Activated CD4-positive, alpha-beta T cell treated with anti-CD3 and anti-CD28 coated beads for 36 hours (primary cell): ENCODE data around the gene USP49. TPM values are rescaled to one million over a fixed set of nuclear protein-coding genes. Genes with fewer than 3 reads are reported as not detected.

Experiments
- ATAC-seq: fragments of 200-7000 bp; cut with Tn5 transposase; one replicate; pipeline ENCODE4 v1.10.0; 2021; ENCODE audit warnings: mild to moderate bottlenecking, moderate library complexity
- CTCF ChIA-PET: fragments of 350-600 bp; sonication (Branson Sonifier 250); formaldehyde crosslinking; loops from one replicate; lab custom pipeline; 2021; ENCODE audit warnings: antibody characterized with exemption; lab: Charles Lee
- POLR2A ChIA-PET: fragments of 350-600 bp; sonication (Branson Sonifier 250); formaldehyde crosslinking; loops from one replicate; lab custom pipeline; 2021; ENCODE audit warnings: antibody characterized with exemption, inconsistent platforms; lab: Charles Lee
- DNase-seq: peaks from one replicate; pipeline ENCODE4 v3.0.0-alpha.2; 2020
- H3K27ac Mint-ChIP-seq: one replicate; pipeline ENCODE4 v1.8.0; 2021; ENCODE audit warnings: mixed read lengths
- H3K27me3 Mint-ChIP-seq: one replicate; pipeline ENCODE4 v1.8.0; 2021; ENCODE audit warnings: mixed read lengths
- H3K36me3 Mint-ChIP-seq: one replicate; pipeline ENCODE4 v1.8.0; 2021; ENCODE audit warnings: low read depth, mixed read lengths
- H3K4me1 Mint-ChIP-seq: one replicate; pipeline ENCODE4 v1.8.0; 2021; ENCODE audit warnings: mixed read lengths
- H3K4me3 Mint-ChIP-seq: one replicate; pipeline ENCODE4 v1.8.0; 2021; ENCODE audit warnings: mild to moderate bottlenecking, moderate library complexity, mixed read lengths
- H3K9me3 Mint-ChIP-seq: one replicate; pipeline ENCODE4 v1.8.0; 2021; ENCODE audit warnings: low read depth, mixed read lengths
- intact Hi-C, 2 experiments: fragments of 100-400 bp; cut with DNase I in 1 of 2; cut with micrococcal nuclease in 1 of 2; formaldehyde crosslinking; loops; one replicate each; pipeline versions ENCODE4 v1.14.2 to v1.15.1; 2022 to 2024; cut with DNase I, micrococcal nuclease
- total RNA-seq, 2 experiments: library from RNA; stranded (reverse); gene quantifications; one replicate each; pipeline ENCODE4 v1.2.3, GENCODE V29; 2021

USP49 gene
- total RNA-seq, 2 experiments from 2014 or later = 5.6 to 7.3 TPM

- intact Hi-C loops = no loop called here
- CTCF ChIA-PET = interaction anchor here (0.7 to 1.5 kb wide), 4 partner anchors 53 to 252 kb away, joined by 5 to 7 read pairs (median 6); partner anchors contain the start of genes BYSL and MED20
- Mint-ChIP-seq H3K4me3 (no peak overlapping the region), H3K27me3 (no peaks in the 10 kb centered on the region), H3K36me3 (peaks cover 34% of the 10 kb centered on the region), H3K4me1 (peaks cover 25% of the 10 kb centered on the region), H3K27ac (peak overlapping the region; percentile 43), H3K9me3 (no peaks in the 10 kb centered on the region)
- no peak for DNase-seq
- POLR2A ChIA-PET = no interaction called here
- ATAC-seq = no peak
Measured at GRCh38 chr6:41791984-41792383, 103.2 kb downstream of the USP49 start.

- no peak overlapping the region for H3K4me3 Mint-ChIP-seq
- H3K27me3 Mint-ChIP-seq = no peaks in the 10 kb centered on the region
- DNase-seq (no peak), ATAC-seq (no peak)
- ChIA-PET CTCF (interaction anchor here (0.6 to 1.5 kb wide), 9 partner anchors 12 to 878 kb away, joined by 3 to 7 read pairs (median 3); partner anchors contain the start of genes BYSL and MED20), POLR2A (no interaction called here)
- peaks cover 34% of the 10 kb centered on the region for H3K36me3 Mint-ChIP-seq
- intact Hi-C loops = no loop called here
- peak overlapping the region; percentile 43 for H3K27ac Mint-ChIP-seq
- H3K4me1 Mint-ChIP-seq = peaks cover 21% of the 10 kb centered on the region
- no peaks in the 10 kb centered on the region for H3K9me3 Mint-ChIP-seq
Measured at GRCh38 chr6:41791305-41791704, 103.9 kb downstream of the USP49 start.

GRCh38 chr6:41790045-41790444, 105.1 kb downstream of the USP49 start:
- no peaks in the 10 kb centered on the region for H3K27me3 Mint-ChIP-seq
- H3K4me1 Mint-ChIP-seq = peaks cover 19% of the 10 kb centered on the region
- DNase-seq (no peak), ATAC-seq (no peak)
- H3K4me3 Mint-ChIP-seq = no peak overlapping the region
- peaks cover 32% of the 10 kb centered on the region for H3K36me3 Mint-ChIP-seq
- H3K27ac Mint-ChIP-seq = peak overlapping the region; percentile 53
- ChIA-PET CTCF (no interaction called here), POLR2A (no interaction called here)
- no peaks in the 10 kb centered on the region for H3K9me3 Mint-ChIP-seq
- intact Hi-C loops = no loop called here

- no peak for ATAC-seq
- no peaks in the 10 kb centered on the region for H3K27me3 Mint-ChIP-seq
- no peaks in the 10 kb centered on the region for H3K9me3 Mint-ChIP-seq
- DNase-seq = no peak
- peaks cover 32% of the 10 kb centered on the region for H3K36me3 Mint-ChIP-seq
- H3K4me3 Mint-ChIP-seq = peak overlapping the region; percentile 96
- H3K4me1 Mint-ChIP-seq = peaks cover 19% of the 10 kb centered on the region
- H3K27ac Mint-ChIP-seq = peak overlapping the region; percentile 78
- intact Hi-C loops = loop anchor here (5.0 to 10.0 kb wide), 4 partner anchors 775 to 1265 kb away; partner anchors contain the start of genes BICRAL (in 1 of the 2), CUL7 (in 1 of the 2), KLC4 (in 1 of the 2) and MRPL2 (in 1 of the 2)
- CTCF ChIA-PET = no interaction called here
- POLR2A ChIA-PET = no interaction called here
Measured at GRCh38 chr6:41789390-41789724, 105.8 kb downstream of the USP49 start.

DNA sequence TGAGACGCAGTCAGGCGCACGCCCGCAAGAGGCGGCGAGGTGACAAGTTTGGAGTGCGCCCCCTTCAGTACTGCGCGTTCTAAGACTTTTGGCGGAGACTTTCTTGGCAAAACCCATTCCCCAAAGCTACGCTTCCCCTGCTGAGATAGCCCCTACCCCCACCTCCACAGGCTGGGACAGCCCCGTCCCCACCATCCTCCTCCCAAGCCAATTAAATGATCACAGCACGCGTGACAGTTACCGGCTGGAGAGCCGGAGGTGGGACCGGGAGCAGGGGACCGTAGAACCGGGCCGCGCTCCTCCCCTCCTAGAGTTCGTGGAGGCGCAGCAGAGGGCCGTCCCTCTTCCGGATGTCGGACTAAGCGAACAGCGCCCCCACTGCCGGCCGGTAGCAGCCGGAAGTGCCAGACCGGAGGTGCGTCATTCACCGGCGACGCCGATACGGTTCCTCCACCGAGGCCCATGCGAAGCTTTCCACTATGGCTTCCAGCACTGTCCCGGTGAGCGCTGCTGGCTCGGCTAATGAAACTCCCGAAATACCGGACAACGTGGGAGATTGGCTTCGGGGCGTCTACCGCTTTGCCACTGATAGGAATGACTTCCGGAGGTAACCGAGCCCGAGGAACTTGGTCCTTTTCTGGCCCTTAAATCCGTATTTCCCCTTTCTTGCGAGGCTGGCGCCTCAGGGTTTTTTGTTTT, 107.8 kb downstream of the USP49 start, which contains the start of gene TOMM6:
TOMM6 (plus strand) TSS at position 476 of the 699 bp plus-strand sequence; CDS start at position 480, 4 bp downstream.
- peaks cover 29% of the 10 kb centered on the region for H3K36me3 Mint-ChIP-seq
- peaks cover 2% of the 10 kb centered on the region for H3K27me3 Mint-ChIP-seq
- H3K9me3 Mint-ChIP-seq = no peaks in the 10 kb centered on the region
- H3K4me1 Mint-ChIP-seq = peaks cover 19% of the 10 kb centered on the region
- peak within 1 kb of the TSS; percentile 96 for H3K4me3 Mint-ChIP-seq
- ATAC-seq (peak; percentile 86), DNase-seq (peak; percentile 98)
- ChIA-PET CTCF (interaction anchor here (0.6 to 5.4 kb wide), 33 partner anchors 10 to 1227 kb away, joined by 3 to 63 read pairs (median 4); partner anchors contain the start of genes BYSL, KLHDC3, MED20 and TAF8), POLR2A (interaction anchor here (0.8 to 2.5 kb wide), 5 partner anchors 9 to 958 kb away, joined by 3 to 15 read pairs (median 5); partner anchors contain the start of genes BYSL, MED20, TAF8 and TBCC)
- intact Hi-C loops = loop anchor here (1.0 to 10.0 kb wide), 16 partner anchors 8 to 1267 kb away; partner anchors contain the start of genes BYSL (in 2 of the 2), MED20 (in 2 of the 2), NFYA (in 2 of the 2) and OARD1 (in 2 of the 2)
- peak within 1 kb of the TSS; percentile 98 for H3K27ac Mint-ChIP-seq

DNA sequence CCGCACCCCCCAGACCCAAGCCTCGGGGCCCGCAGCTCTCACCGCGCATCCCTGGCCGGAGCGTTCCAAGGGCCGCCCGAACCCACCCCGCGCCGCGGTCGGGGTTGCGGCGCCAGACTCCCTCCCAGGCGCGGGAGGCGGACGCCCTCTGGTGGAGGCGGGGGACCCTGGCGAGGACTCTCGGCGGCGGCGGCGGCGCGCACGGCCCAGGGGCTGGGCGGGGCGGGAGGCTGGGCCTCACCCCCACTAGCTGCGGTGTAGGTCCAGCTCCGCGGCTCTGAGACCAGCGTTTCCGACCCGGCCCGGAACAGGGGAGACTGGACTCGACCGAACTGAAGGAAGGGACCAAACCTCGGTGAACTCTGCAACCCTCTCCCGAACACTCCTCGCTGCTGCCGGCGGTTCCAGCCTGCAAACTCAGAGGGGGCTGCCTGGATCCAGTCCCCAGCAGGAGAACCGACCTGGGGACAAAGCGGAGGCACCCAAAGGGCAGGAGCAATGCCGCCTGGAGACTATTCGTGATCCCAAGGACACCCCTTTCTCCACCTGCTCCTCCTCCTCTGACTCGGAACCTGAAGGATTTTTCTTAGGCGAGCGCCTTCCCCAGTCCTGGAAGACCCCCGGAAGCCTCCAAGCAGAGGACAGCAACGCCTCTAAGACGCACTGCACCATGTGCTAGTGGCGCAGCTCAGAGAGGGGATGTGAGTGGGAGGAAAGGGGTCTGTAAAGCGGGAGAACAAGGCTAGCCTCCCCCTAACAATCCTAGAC, 108.5 kb downstream of the USP49 start:
- peak overlapping the region; percentile 96 for H3K4me3 Mint-ChIP-seq
- ChIA-PET CTCF (interaction anchor here (0.6 to 5.4 kb wide), 24 partner anchors 9 to 559 kb away, joined by 3 to 63 read pairs (median 5); partner anchors contain the start of genes BYSL, MED20, TAF8 and USP49), POLR2A (interaction anchor here (0.5 to 2.5 kb wide), 4 partner anchors 135 to 318 kb away, joined by 3 to 15 read pairs (median 5); partner anchors contain the start of genes BYSL, MED20 and TAF8)
- ATAC-seq (peak; percentile 75), DNase-seq (peak; percentile 94)
- peaks cover 22% of the 10 kb centered on the region for H3K36me3 Mint-ChIP-seq
- no peaks in the 10 kb centered on the region for H3K9me3 Mint-ChIP-seq
- intact Hi-C loops = loop anchor here (1.0 to 10.0 kb wide), 16 partner anchors 7 to 1268 kb away; partner anchors contain the start of genes BYSL (in 2 of the 2), MED20 (in 2 of the 2), NFYA (in 2 of the 2) and OARD1 (in 2 of the 2)
- H3K27ac Mint-ChIP-seq = peak overlapping the region; percentile 98
- peaks cover 17% of the 10 kb centered on the region for H3K4me1 Mint-ChIP-seq
- H3K27me3 Mint-ChIP-seq = peaks cover 2% of the 10 kb centered on the region

DNA sequence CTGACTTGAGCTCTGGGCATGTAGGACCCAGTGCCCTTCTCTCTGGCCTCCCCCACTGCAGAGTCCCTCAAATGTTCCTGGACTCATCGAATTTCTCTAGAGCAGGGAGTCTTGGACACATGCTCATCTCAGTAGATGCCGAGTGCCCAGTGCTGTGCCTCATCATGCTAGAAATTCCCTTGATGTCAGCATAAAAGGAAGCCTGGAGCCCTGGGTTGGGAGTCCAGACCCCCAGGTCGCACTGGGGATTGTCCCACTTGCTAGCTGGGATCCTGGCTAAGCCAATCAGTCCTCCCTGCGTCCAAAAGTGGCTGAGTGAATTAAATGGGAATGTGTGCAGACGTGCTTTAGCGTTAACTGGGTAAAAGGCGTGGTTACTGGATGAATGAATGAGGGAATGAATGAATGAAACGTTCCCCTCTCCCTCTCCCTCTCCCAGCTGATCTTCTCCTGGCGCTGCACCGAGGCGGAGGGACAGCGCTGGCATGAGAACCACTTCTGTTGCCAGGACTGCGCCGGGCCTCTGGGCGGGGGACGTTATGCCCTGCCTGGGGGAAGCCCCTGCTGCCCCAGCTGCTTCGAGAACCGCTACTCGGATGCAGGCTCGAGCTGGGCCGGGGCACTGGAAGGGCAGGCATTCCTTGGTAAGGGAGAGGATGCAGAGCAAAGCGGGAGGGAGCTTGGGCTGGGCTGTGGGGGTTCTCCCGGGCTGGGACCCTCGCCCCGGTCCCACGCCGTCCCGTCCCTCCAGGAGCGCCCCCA, 109.3 kb downstream of the USP49 start:
- Mint-ChIP-seq H3K9me3 (no peaks in the 10 kb centered on the region), H3K27ac (no peak overlapping the region), H3K27me3 (peaks cover 7% of the 10 kb centered on the region), H3K4me3 (peak overlapping the region; percentile 96), H3K36me3 (peaks cover 18% of the 10 kb centered on the region), H3K4me1 (peaks cover 19% of the 10 kb centered on the region)
- POLR2A ChIA-PET = interaction anchor here (0.5 to 0.8 kb wide), 2 partner anchors 249 to 319 kb away, joined by 3 to 4 read pairs; no protein-coding TSS in a partner anchor
- no peak for ATAC-seq
- DNase-seq = peak; percentile 38
- CTCF ChIA-PET = interaction anchor here (0.7 to 5.4 kb wide), 14 partner anchors 9 to 379 kb away, joined by 3 to 63 read pairs (median 6); partner anchors contain the start of gene TAF8
- intact Hi-C loops = loop anchor here (2.0 to 10.0 kb wide), 6 partner anchors 319 to 1269 kb away; partner anchors contain the start of genes BICRAL (in 1 of the 2), CUL7 (in 1 of the 2), KLC4 (in 1 of the 2) and MRPL2 (in 1 of the 2)

- H3K27ac Mint-ChIP-seq = no peak overlapping the region
- intact Hi-C loops = loop anchor here (5.0 to 10.0 kb wide), 4 partner anchors 780 to 1270 kb away; partner anchors contain the start of genes BICRAL (in 1 of the 2), CUL7 (in 1 of the 2), KLC4 (in 1 of the 2) and MRPL2 (in 1 of the 2)
- peak overlapping the region; percentile 34 for H3K4me3 Mint-ChIP-seq
- no peaks in the 10 kb centered on the region for H3K9me3 Mint-ChIP-seq
- peaks cover 16% of the 10 kb centered on the region for H3K36me3 Mint-ChIP-seq
- DNase-seq (no peak), ATAC-seq (no peak)
- H3K4me1 Mint-ChIP-seq = peaks cover 20% of the 10 kb centered on the region
- POLR2A ChIA-PET = no interaction called here
- CTCF ChIA-PET = interaction anchor here (0.6 to 5.4 kb wide), 7 partner anchors 10 to 267 kb away, joined by 3 to 63 read pairs (median 5); no protein-coding TSS in a partner anchor
- H3K27me3 Mint-ChIP-seq = peaks cover 7% of the 10 kb centered on the region
Measured at GRCh38 chr6:41785254-41785653, 109.9 kb downstream of the USP49 start.

DNA sequence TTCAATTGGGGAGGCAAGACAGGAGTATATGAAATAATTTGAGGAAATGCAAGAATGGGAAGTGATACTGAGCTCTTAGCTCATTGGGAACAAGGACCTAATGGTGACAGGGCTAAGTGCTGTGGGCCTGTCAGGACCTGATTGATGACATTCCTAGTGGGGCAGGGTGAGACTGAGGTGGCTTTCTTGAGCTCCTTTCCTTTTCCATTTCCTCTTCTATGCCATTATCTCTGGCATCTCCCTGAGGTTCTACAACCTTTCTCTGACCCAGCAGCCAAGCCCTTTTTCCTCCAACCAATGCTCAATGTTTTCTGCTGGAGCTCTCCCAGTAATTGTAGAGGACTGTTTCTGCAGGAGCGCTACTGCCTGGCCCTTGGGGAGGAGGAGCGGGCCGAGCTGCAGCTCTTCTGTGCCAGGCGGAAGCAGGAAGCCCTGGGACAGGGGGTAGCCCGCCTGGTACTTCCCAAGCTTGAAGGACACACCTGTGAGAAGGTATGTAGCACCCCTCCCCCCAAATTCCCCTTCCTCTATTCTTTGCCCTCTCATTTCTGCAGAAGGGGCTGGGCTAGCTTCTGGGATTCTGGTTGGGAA, 110.5 kb downstream of the USP49 start:
- peaks cover 11% of the 10 kb centered on the region for H3K36me3 Mint-ChIP-seq
- H3K27ac Mint-ChIP-seq = no peak overlapping the region
- no peaks in the 10 kb centered on the region for H3K9me3 Mint-ChIP-seq
- ATAC-seq (no peak), DNase-seq (no peak)
- H3K27me3 Mint-ChIP-seq = peaks cover 7% of the 10 kb centered on the region
- peaks cover 16% of the 10 kb centered on the region for H3K4me1 Mint-ChIP-seq
- intact Hi-C loops = loop anchor here (5.0 to 10.0 kb wide), 6 partner anchors 153 to 1270 kb away; partner anchors contain the start of genes BICRAL (in 1 of the 2), CUL7 (in 1 of the 2), KLC4 (in 1 of the 2) and MRPL2 (in 1 of the 2)
- ChIA-PET CTCF (interaction anchor here (0.6 to 5.4 kb wide), 15 partner anchors 9 to 777 kb away, joined by 3 to 63 read pairs (median 3); partner anchors contain the start of gene MRPS10), POLR2A (no interaction called here)
- peak overlapping the region; percentile 34 for H3K4me3 Mint-ChIP-seq
